ENCODE results near the gene KLHL5.
"Not testable (repeated sequence)": the region's sequence is repeated elsewhere in the genome, so short reads cannot be mapped to it uniquely, and the experiment has no call there.

The KLHL5 gene

GRCh38 chr4:39104255-39104654 lies 42.2 kb downstream of the KLHL5 start:
- no peak for DNase-seq

- no peak for DNase-seq
These were observed 44.0 kb downstream of the KLHL5 start for GRCh38 chr4:39106011-39106410.

GRCh38 chr4:39114436-39114835 lies 52.4 kb downstream of the KLHL5 start:
- DNase-seq = no peak

- DNase-seq = no peak
These were observed 56.1 kb downstream of the KLHL5 start for GRCh38 chr4:39118034-39118658.

- DNase-seq = no peak
These were observed 58.4 kb downstream of the KLHL5 start for GRCh38 chr4:39120418-39120817.

- DNase-seq = no peak
These were observed 63.0 kb downstream of the KLHL5 start for GRCh38 chr4:39124885-39125599.

- no peak for DNase-seq
These were observed 63.6 kb downstream of the KLHL5 start for GRCh38 chr4:39125600-39125985.

- no peak for DNase-seq
These were observed 64.4 kb downstream of the KLHL5 start for GRCh38 chr4:39126256-39127095.

GRCh38 chr4:39133623-39134022 lies 71.6 kb downstream of the KLHL5 start:
- no peak for DNase-seq

- DNase-seq = peak; percentile 41
These were observed 72.8 kb downstream of the KLHL5 start for GRCh38 chr4:39134683-39135306.

GRCh38 chr4:39138227-39138626 lies 76.2 kb downstream of the KLHL5 start:
- DNase-seq = not testable (repeated sequence)

- DNase-seq = no peak
These were observed 84.2 kb downstream of the KLHL5 start for GRCh38 chr4:39146211-39146610.

GRCh38 chr4:39154009-39154408 lies 92.0 kb downstream of the KLHL5 start:
- no peak for DNase-seq

GRCh38 chr4:39157520-39157919 lies 95.5 kb downstream of the KLHL5 start:
- DNase-seq = no peak

- no peak for DNase-seq
These were observed 104.1 kb downstream of the KLHL5 start for GRCh38 chr4:39166177-39166576.

GRCh38 chr4:39166669-39167068 lies 104.6 kb downstream of the KLHL5 start:
- DNase-seq = no peak

GRCh38 chr4:39169426-39169825 lies 107.4 kb downstream of the KLHL5 start:
- DNase-seq = no peak

- DNase-seq = no peak
These were observed 108.3 kb downstream of the KLHL5 start for GRCh38 chr4:39170301-39170700.

All from NCI-H1105 (cell line).